Measurements from ENCODE around the gene SYT1.

SYT1 gene

DNA sequence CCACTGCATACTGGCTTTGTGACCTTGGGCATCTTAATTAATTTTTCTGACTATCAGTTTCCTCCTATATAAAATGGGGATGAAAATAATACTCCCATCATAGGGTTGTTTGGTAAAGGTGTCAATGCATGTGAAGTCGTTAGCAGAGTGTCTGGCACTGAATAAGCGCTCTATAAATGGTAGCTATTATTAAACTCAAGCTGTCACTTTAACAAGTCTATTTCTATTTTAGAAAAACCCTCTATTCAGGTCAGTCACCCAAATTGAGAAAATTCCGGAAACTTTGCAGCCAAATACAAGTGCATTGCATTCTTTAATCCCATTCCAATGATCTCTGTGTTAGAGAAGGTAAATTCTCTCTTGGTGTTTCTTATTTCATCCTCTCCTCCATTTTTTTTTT is 363.1 kb downstream of the SYT1 start:
- DNase-seq = no peak

DNA sequence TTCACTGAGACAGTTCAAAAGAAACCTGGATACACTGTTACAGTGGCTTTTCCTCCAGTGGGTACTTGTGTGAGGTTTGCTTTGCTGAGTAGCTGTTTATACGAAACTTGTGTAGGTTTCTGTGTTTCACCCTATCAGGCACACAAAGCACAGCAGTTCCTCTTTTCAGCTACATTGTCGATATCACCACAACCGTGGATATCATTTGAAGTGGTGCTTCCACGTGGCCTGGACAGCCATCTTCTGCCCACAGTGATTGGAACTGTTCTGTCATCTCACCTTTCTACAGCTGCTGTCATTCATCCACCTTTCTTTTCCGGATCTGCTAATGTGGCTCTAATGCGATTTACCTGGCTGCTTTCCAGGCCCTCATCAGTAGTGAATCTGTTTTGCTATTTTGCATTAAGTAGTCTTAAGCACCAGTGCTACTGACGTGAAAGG is 368.8 kb downstream of the SYT1 start:
- no peak for DNase-seq

DNA sequence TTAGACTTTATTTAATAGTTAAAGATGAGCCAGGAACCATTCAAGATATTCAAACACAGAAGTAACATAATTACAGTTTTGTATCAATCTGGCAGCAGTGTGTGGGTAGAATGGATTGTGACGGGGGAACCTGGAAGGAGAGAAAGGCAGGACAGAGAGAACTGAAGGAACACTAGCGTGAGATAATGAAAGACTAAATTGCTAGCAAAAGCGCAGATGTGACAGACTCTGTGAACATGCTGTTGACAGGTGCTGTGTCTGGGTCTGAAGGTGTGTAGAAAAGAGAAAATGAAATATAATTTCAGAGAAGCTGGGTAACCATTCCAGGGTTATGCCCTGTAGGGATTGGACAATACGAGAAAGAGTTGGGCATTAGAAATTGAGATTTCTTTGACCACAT is 372.3 kb downstream of the SYT1 start:
- DNase-seq = no peak

DNA sequence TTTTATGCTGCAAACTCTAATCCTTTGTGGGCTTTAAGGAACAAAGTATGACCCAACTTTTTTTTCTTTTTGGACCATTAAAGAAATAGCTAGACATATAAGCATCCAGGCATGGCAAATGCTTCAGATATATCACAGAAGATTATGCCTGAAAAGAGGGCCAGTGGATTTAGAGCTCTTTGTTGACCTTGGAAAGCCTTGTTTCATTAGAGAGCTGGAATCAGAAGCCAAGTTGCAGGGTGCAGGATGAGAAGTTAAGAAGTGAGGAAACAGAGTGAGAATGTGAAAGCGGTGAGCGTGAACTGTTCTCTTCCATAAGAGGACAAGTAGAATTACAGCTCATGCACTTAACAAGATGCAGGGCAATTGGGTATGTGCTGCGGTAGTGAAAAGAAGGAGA is 373.7 kb downstream of the SYT1 start:
- no peak for DNase-seq

DNA sequence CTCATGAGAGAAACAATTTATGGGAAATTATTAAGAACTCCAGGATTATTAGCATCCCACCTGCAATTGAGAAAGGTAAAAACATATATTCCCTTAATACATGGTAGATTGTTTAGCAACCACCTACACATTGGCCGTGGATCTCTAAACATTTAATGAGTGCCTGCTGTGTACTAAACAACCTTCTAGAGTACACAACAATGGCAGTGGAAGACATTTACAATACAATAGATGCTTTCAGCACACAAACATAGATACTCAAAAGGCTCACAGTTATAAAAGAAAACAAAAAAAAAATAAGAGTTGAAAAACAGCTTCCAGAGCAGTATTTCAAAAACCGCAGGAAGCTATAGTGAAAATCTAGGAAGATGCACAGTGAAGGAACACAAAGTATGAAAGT is 382.9 kb downstream of the SYT1 start:
- no peak for DNase-seq

DNA sequence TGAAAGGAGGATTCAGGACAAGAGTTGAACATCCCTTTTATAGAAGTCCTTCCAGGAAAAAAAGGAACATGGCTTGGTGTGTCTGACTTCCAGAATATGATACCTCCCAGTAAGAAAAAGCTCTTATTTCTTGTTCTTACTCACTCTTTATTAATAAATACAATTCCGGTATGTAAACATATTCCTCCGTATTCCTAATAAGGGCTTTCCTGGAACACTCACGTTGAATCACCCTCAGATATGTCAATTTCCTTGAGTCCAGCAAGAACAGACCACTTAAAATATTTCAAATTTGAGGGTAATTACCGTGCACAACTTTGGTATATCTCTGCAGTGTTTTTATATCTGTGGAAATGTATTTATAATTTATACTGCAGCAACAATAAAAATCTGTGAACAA is 385.6 kb downstream of the SYT1 start:
- no peak for DNase-seq

DNA sequence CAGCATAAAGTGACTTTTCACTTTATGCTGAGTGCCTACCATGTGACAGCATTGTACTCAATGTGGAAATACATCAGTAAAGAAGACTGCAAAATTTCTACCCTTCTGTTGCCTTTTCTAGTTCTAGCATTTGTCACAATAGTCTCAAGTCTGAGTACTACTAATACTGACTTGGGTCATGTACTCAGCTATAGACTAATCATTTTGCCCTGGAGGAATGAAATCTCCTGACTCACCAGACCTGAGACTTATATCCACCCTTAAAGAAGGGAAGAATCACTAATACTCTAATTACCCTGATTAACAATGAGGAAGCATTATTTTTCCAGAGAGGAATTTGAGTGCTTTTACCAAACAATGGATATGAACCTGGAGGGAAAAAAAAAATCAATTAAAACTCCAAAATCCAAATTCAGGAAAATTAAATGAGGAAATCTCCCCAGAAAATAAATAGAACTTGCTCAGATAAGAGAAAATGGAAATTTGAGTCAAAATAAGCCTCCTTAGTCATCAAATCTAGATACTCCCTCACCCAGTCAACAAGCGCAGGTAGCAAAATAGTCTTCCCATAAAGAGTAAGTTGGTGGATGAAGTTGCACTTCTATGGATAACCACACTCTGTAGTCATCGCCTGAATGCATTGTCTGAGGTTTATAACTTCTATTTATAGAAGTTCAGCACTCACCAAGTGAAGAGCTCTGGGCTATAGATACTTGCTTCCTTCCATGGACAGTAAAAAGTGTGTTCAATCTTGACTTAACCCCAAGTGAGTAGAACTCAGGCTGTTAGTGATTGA is 386.6 kb downstream of the SYT1 start:
- DNase-seq = no peak

DNA sequence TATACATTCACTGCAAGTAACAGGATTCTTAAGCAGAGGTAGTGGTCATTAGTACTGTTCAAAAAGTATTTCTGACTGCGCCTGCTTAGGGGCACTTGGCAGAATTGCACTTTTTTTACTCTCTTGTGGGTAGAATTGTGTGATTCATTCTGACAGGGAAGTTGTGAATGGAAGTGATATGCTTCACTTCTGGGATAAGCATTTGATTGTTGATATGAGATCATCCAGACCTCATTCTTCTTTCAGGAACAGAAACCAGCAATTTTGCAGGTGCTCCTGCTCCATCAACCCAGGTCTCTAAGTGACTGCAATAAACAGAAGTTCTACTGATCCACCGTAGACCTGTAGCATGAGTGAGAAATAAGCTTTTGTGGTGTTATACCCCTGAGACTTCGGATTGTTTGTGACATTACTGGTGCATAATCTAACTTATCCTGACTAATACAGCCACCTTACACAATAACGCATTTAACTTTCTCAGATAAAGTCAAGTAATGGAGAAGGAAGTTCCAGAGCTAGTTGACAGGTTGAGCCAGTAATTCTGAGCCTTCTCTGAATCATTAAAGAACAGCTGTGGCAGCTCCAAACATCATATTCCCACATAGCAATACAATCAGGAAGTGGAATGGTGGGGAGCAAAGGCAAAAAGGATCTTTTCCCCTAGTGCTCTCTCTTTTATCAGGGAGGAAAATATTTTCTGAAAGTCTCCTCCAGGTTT is 387.9 kb downstream of the SYT1 start:
- no peak for DNase-seq

DNA sequence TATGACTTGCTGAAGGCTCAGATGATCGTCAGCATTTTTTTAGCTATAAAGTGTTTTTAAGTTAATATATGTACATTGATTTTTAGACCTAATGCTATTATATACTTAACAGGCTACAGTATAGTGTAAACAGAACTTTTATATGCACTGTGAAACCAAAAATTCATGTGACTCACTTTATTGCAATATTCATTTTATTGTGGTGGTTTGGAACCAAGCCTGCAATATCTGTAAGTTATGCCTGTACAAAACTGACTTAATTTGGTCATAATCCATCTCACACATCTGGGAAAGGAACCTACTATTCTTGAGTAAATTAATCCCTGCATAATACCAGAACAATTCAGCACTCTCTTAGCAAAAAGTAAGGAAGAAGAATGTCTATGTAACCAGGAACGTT is 390.7 kb downstream of the SYT1 start:
- DNase-seq = no peak

DNA sequence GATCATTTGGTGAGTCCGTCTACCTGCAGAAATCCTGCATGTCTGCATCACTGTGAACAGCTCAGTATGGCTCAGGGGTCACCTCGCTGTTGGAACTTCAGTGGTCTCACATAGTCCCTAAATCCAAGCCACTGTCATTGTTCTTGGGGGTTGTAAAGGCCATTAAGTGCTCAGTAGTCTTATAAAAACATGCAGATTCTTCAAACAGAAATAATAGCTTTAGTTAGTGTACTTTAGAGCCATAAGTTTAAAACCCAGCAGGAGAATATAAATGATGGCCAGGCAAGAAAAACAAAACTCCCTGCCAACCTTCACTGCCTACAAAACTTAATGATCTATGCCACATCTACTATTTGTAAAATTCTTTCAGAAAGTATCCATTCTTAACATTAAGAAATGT is 396.3 kb downstream of the SYT1 start:
- no peak for DNase-seq

DNA sequence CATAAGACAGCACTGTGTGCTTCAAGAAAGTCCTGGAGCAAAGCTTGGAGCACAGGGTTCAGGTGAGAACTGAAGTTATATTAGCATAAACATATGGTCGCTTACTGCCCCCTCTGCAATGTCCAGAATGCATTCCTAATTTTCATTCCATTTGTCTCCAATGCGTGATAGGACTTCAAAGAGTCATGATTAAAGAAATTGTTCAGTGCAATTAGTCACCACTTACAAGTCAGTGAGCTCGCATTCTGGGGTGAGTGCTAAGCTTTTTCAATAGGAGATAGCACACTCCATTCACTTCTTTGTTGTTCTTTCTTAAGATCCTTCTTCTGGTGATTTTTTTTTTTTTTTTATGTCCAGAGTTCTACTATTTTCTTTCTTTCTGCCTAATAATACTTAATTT is 398.4 kb downstream of the SYT1 start:
- no peak for DNase-seq

DNA sequence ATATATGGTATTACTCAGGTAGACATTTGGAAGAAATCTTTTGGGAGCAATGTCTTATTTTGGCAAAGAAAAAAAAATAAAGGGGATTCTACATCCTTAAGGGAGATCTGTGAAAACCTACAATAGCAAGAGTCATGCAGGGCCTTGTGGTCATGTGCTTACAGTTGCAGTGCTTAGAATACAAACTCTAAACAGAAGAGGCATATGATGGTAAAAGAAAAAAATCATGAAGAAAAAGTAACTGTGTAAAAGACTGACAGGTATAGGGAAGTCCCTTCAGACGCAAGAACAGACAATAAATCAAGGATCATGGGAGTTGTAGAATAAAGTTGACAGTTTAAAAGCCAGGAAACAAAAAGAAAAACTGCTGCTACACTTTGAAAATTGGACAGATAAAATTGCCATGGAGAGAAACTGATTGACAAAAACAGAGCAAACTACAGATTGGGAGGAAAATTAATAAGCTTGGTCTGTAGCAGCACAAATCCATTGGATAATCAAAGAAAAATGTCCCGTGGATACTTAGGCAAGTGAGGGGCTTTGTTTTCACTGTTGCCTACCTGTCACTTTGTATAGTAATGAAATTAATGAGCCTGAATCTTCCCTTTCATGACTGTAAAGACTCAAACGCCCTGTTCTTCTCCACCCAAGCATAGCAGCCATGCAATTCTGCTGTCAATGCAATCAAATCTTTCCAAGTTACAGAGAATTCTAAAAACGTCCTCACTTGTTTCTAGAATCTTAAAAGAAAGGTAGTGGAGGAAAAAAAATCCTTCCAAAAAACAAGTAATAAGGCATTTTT is 402.0 kb downstream of the SYT1 start:
- no peak for DNase-seq

DNA sequence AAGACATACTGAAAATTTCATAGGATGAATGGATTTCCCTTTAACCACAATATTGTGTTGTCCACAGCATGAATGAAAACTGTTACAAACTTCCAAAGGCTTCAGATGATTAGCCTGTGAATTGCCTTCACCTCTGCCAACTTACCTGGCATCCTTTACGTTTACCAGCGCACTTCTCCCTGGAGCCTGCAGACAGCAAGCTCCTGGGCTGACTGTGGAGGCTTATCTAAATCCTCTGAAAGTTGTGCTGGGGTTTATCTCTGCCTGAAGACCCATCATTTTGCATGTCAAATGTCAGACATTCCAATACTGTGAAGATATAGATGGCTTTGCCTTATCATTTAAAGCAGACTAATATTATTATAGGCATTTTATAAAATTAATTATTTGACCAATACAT is 403.0 kb downstream of the SYT1 start:
- DNase-seq = no peak

DNA sequence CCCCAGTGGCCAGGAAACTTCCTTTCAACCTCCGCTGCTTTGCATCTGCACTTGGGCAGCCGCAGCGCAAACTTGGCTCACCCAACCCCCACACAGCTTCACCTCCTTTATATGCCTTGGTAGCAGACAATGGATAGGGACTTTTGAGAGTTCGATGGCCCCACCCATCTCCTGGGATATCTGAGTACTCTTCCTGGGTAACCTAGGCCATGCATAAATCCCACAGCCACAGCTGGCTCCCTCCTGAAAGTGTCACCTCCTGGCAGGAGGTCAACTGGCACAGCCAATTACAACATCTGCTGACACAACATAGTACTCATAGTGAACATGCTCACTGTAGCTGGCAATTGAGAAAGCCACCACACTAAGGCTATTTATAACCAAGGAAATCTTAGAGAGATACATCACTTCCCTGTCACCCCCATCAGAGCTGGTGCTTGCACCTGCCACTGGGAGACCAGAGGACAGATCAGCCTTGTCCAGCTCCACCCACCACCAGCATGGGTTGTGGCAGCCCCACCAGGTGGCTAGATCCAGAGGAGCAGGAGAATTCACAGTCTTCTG is 410.0 kb downstream of the SYT1 start:
- no peak for DNase-seq

DNA sequence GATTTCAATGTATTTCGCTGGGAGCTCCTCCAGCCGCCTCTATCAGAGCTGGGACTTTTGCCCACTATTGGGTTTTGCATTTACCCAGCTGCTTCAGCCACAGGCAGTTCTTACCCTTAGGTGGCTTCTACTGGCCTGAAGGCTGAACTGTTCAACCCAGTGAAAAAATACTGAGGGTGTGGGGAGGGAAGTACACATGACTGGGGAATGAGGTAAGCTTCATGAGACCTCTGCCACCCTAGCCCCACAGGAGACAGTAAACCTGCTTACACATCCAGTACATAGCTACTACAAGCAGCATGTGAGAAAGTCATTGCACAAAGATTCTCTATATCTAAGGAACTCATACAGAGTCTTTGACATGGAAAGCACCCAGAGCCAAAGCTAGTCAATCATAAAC is 411.1 kb downstream of the SYT1 start:
- peak in 1 of 2 donors; percentile 0 for DNase-seq

DNA sequence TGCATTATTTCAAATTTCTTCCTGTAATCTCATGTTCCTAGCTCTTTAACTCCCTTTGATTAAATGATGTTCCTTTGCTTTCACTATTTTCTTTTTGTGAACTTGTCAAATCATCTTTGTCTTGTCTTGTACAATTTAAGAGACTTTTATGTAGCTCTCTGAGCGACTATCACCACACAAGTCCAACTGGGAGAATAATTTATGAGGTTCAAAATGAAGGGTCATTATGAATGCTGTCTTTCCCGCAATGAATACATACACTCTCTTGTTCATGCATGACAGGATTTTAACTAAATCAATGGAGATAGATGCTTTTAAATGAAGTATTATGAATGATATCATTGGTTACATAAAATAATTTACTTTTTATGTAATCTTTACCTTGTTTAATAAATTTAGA is 418.8 kb downstream of the SYT1 start:
- no peak for DNase-seq

DNA sequence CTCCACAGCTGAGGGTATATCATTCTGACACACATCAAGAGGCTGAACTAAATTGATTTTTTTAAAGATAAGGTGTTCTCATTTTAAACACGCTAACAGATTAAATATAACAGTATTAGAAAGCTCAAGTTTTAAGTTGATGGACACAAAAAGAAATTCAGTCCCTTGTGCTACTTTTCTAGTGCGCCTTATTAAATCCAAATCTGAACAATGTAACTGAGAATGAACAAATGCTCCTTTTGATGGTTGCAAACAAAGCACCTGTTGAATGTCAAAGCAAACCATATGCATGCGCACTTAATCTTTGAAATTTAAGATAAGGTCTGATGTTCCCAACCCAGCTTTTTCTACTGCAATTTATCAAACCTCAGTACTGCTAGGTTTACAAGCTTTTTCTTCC is 424.3 kb downstream of the SYT1 start:
- DNase-seq = no peak

DNA sequence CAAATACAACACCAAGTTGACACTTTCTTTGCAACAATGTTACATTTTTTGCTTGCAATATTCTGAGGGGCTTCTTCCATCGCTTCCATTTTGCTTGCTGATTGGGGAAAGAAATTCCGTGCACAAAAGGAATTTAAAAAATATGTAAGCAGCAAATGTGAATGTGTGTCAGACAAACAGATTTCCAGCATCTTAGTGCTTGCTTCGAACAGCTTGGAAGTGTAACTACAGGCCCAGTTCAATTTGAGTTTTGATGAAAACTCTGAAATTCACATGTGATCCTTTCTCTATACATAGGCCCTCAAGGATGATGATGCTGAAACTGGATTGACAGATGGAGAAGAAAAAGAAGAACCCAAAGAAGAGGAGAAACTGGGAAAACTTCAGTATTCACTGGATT is 427.1 kb downstream of the SYT1 start:
- DNase-seq = no peak

DNA sequence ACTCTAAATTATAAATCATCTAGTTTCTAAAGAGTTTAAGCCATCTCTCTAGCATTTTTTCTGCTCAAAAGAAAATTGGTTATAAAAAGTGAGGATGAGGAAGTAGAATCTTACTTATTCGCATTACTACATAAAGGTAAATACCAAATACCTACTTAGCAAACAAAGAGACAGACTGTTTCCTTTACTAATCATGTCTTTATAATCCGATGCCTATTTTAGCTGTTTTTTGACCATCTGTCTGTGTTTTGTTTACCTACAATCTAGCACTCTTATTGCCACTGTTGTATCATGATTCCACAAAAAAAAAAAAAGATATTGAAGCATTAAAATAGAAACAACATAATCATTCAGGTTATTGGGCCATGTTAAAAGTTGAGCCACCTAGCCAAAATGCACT is 430.0 kb downstream of the SYT1 start:
- DNase-seq = no peak

DNA sequence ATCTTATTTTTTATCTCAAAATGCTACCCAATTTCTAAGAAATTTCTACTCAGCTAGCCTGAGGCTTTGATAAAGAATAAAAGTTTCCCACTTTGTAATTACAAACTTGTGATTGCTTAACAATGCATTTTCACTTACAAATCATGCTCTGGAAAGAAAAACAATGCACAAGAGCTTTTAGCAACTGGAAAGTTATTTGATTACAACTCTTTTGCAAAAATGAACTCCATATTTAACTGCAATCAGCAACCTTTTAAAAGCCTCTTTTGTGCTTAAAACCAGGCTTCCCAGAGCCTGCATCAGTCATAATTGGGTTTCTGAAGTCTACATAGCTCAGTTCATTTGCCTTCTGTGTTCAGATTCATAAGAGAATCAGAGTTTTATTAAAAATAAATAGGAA is 431.0 kb downstream of the SYT1 start:
- no peak for DNase-seq

DNA sequence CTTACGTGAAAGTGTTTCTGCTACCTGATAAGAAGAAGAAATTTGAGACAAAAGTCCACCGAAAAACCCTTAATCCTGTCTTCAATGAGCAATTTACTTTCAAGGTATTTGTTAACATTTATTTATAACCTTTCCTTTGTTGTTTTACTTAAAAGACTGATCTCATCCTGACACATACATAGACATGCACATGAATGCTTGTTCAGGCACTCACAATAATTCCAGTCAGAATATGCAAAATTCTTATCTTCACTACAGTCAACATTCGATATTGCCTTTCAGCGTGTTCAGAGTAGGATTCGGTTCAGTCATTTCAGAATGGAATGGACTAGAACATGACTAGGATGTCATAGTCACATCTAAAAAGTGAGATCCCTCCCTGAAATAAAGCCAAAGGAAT is 431.6 kb downstream of the SYT1 start:
- no peak for DNase-seq

DNA sequence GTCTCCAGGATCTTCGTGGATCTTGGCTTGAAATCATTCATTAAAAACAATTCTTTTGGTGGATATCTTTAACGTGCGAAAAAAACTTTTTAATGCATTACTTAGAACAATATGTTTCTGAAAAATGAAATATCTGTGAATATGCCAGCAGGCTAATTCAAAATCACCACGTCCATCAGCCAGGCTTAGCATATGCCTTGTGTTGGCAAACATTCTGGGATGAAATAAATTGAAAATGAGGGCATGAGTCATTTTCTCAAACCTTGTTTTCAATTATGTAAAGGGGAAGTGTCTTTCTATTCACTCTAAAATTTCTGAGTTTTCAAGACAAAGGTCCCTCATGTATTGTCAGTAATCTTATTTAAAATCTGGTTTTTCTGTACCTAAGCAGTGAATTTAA is 432.3 kb downstream of the SYT1 start:
- DNase-seq = no peak

DNA sequence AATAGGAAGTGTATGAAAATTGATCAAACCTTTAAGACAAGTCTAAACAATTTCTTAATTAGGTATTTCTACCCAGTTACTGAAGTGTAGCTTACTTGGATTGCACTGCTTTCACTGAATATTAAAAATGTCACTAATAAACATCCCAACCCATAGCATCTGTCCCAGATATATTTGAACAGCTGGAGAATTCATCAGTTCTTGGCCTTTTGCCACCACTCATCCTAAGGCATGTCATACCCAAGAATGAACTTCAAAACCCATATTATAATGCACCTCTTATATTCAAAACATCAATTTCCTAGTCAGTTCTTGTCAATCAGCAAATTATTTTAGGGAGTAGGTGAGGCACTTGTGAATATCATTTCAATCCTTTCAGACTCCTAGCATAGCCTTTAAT is 433.9 kb downstream of the SYT1 start:
- no peak for DNase-seq
